ENCODE results near the gene KANSL1. TPM values are rescaled to one million over a fixed set of nuclear protein-coding genes. Genes with fewer than 3 reads are reported as not detected.

Gene KANSL1
- total and polyA plus RNA-seq, 2 donors (not counting 1 experiment from before 2014, with no cell fraction given), result 36.8 to 233 TPM

DNA sequence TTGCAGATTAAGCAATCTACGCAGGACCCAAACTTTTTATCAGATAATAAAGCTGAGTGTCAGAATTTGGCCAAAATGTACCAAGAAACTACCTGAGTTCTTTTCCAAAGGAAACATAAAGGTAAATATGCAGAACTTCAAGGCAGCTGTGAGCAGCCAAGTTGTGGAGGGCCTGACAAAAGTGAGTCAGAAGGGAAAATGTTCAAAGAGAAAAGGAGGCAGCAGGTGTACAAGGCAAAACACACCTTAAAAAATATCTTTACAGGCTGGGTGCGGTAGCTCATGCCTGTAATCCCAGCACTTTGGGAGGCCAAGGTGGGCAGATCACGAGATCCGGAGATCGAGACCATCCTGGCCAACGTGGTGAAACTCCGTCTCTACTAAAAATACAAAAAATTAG is 7.0 kb upstream of the KANSL1 start:
- Histone ChIP-seq H3K27ac (ENCODE audit: low read length in 2 of 2) (no peak overlapping the region), H3K36me3 (replicated peaks in 1 of 2; ENCODE audit: control extremely low read depth in 1 of 2, control insufficient read depth in 1 of 2, extremely low read depth in 1 of 2, insufficient read depth in 2 of 2, low read length in 1 of 2) (no peaks in the 10 kb centered on the region), H3K27me3 (replicated peaks in 1 of 4; ENCODE audit: control extremely low read depth in 1 of 4, control insufficient read depth in 3 of 4, insufficient read depth in 4 of 4, low read length in 3 of 4) (no peaks in the 10 kb centered on the region), H2AFZ (ENCODE audit: insufficient read depth, low read depth, low read length, poor library complexity, severe bottlenecking) (no peak overlapping the region), H3K9me3 (ENCODE audit: control extremely low read depth in 1 of 3, control insufficient read depth in 2 of 3, insufficient read depth in 1 of 3, low read length in 2 of 3) (no peaks in the 10 kb centered on the region), H3K79me2 (ENCODE audit: control insufficient read depth, insufficient read depth, low read length) (peaks cover 90% of the 10 kb centered on the region), H3K4me2 (replicated peaks; ENCODE audit: low read depth, low read length, poor library complexity, severe bottlenecking) (no peak overlapping the region), H3K4me1 (ENCODE audit: control insufficient read depth in 2 of 2, insufficient read depth in 2 of 2, low read length in 2 of 2) (peaks cover 0 to under 1% of the 10 kb centered on the region in 2 donors), H4K20me1 (ENCODE audit: control insufficient read depth, insufficient read depth, low read length, poor library complexity, severe bottlenecking) (peaks cover 13% of the 10 kb centered on the region), H3K9ac (ENCODE audit: low read length) (no peak overlapping the region), H3K4me3 (ENCODE audit: control extremely low read depth in 1 of 5, extremely low read depth in 1 of 5, insufficient read depth in 1 of 5, low read depth in 2 of 5, low read length in 4 of 5) (no peak overlapping the region)
- ChIA-PET CTCF (interaction anchor here (6.7 kb wide), 1 partner anchor 12 kb away, joined by 42 read pairs; no protein-coding TSS in a partner anchor), POLR2A (interaction anchor here (0.7 kb wide), 1 partner anchor 897 kb away, joined by 5 read pairs; no protein-coding TSS in a partner anchor)
- no peaks in the 10 kb centered on the region for H3K27me3 Mint-ChIP-seq
- peaks cover 13% of the 10 kb centered on the region for H3K4me1 Mint-ChIP-seq
- H3K27ac Mint-ChIP-seq, result no peak overlapping the region
- 100% methylated on average over 4 of the region's 7 CpGs for WGBS (ENCODE audit: insufficient coverage)
- no peak for DNase-seq
- H3K4me3 Mint-ChIP-seq, result no peak overlapping the region
- H3K9me3 Mint-ChIP-seq (ENCODE audit: insufficient read depth), result no peaks in the 10 kb centered on the region
- TF ChIP-seq, protein P1, sequence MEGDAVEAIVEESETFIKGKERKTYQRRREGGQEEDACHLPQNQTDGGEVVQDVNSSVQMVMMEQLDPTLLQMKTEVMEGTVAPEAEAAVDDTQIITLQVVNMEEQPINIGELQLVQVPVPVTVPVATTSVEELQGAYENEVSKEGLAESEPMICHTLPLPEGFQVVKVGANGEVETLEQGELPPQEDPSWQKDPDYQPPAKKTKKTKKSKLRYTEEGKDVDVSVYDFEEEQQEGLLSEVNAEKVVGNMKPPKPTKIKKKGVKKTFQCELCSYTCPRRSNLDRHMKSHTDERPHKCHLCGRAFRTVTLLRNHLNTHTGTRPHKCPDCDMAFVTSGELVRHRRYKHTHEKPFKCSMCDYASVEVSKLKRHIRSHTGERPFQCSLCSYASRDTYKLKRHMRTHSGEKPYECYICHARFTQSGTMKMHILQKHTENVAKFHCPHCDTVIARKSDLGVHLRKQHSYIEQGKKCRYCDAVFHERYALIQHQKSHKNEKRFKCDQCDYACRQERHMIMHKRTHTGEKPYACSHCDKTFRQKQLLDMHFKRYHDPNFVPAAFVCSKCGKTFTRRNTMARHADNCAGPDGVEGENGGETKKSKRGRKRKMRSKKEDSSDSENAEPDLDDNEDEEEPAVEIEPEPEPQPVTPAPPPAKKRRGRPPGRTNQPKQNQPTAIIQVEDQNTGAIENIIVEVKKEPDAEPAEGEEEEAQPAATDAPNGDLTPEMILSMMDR (IDR thresholded peaks at IDR 0.05), result no peak
- no peak for TF ChIP-seq EZH2 (IDR thresholded peaks at IDR 0.05; ENCODE audit: borderline replicate concordance, insufficient read depth, low read depth, low read length, poor library complexity, severe bottlenecking)
- intact Hi-C loops (cut with micrococcal nuclease), result no loop called here
- ATAC-seq (ENCODE audit: low read depth), result no peak

DNA sequence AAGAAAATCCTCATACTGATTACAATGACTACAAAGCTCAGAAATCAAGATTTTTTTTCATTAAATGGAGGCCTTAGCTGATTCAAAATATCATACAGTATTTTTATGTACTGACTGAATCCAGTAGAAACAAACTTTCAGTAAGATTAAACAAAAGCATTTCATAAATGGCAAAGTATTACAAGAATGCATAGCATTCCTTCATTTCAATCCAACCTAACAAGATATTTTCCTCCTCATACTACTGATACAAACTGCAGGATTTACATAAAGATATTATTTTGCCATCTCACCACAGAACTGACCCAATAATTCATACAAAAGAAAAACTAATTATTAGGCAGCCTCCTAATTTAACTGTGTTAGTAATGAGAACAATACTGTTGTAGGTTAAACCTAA is 6.2 kb upstream of the KANSL1 start:
- Mint-ChIP-seq H3K27me3 (no peaks in the 10 kb centered on the region), H3K4me1 (peaks cover 20% of the 10 kb centered on the region), H3K9me3 (ENCODE audit: insufficient read depth) (no peaks in the 10 kb centered on the region), H3K27ac (no peak overlapping the region), H3K4me3 (no peak overlapping the region)
- Histone ChIP-seq H3K4me2 (replicated peaks; ENCODE audit: low read depth, low read length, poor library complexity, severe bottlenecking) (no peak overlapping the region), H3K27ac (ENCODE audit: low read length in 2 of 2) (no peak overlapping the region), H3K27me3 (replicated peaks in 1 of 4; ENCODE audit: control extremely low read depth in 1 of 4, control insufficient read depth in 3 of 4, insufficient read depth in 4 of 4, low read length in 3 of 4) (no peaks in the 10 kb centered on the region), H3K9ac (ENCODE audit: low read length) (no peak overlapping the region), H3K4me3 (ENCODE audit: control extremely low read depth in 1 of 5, extremely low read depth in 1 of 5, insufficient read depth in 1 of 5, low read depth in 2 of 5, low read length in 4 of 5) (no peak overlapping the region), H3K4me1 (ENCODE audit: control insufficient read depth in 2 of 2, insufficient read depth in 2 of 2, low read length in 2 of 2) (peaks cover 7 to 8% of the 10 kb centered on the region in 2 donors), H3K9me3 (ENCODE audit: control extremely low read depth in 1 of 3, control insufficient read depth in 2 of 3, insufficient read depth in 1 of 3, low read length in 2 of 3) (no peaks in the 10 kb centered on the region), H2AFZ (ENCODE audit: insufficient read depth, low read depth, low read length, poor library complexity, severe bottlenecking) (no peak overlapping the region), H4K20me1 (ENCODE audit: control insufficient read depth, insufficient read depth, low read length, poor library complexity, severe bottlenecking) (peaks cover 13% of the 10 kb centered on the region), H3K79me2 (ENCODE audit: control insufficient read depth, insufficient read depth, low read length) (peaks cover 86% of the 10 kb centered on the region), H3K36me3 (replicated peaks in 1 of 2; ENCODE audit: control extremely low read depth in 1 of 2, control insufficient read depth in 1 of 2, extremely low read depth in 1 of 2, insufficient read depth in 2 of 2, low read length in 1 of 2) (no peaks in the 10 kb centered on the region)
- intact Hi-C loops (cut with micrococcal nuclease), result loop anchor here (10.0 kb wide), 3 partner anchors 865 to 1135 kb away; partner anchors contain the start of genes EFCAB13 and NMT1
- TF ChIP-seq, protein P1 (IDR thresholded peaks at IDR 0.05), result no peak
- no peak for TF ChIP-seq EZH2 (IDR thresholded peaks at IDR 0.05; ENCODE audit: borderline replicate concordance, insufficient read depth, low read depth, low read length, poor library complexity, severe bottlenecking)
- ChIA-PET POLR2A (no interaction called here), CTCF (interaction anchor here (1.0 to 6.7 kb wide), 5 partner anchors 13 to 196 kb away, joined by 3 to 42 read pairs (median 5); no protein-coding TSS in a partner anchor)
- ATAC-seq (ENCODE audit: low read depth) (no peak), DNase-seq (no peak)
